ENCODE measurements around the gene STMND1.
"Not testable (repeated sequence)": the region's sequence is repeated elsewhere in the genome, so short reads cannot be mapped to it uniquely, and the experiment has no call there.

Gene STMND1

DNA sequence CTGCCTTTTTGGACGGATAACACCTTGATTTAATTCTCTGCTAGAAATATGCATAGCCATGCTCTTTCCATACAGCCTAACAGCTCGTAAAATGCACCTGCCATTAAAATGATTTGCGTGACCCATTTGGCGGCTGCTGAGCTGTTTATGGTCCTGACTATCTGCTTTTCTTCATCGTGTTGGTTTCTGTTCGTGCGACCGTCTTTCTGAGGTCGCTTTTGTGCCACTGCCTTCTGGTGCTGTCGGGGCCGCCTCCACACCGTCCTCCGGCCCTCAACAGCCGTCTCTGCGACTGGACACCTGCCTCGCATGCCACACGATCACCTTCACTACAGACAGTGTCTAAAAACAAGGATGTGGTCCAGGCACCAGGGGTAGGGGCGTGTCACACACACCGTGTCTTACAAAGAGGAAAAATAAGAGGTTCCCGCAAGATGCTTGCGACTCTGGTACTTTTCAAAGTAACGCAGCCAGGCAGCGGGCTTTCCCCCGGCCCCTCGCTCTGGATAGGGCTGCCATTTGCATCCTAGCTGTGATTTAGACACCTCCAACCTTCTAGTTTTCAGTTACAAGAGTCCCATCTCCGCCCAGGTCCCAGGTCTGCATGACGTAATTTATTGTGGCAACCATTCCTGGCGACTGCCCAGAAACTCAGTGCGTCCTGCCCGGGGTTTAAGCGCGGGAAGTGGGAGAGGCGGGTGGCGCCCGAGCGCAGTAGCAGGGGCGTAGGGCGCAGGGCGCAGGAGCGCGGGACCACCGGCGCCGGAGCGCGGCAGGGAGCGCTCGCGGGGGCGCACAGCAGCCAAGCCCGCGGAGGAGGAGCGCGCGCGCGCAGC, at the start of gene STMND1:
STMND1 (plus strand) TSS at position 629 of the 836 bp plus-strand sequence. CDS start 208 bp downstream, outside the sequence.
- no peak for DNase-seq (ENCODE audit: low read depth, low spot score)

DNA sequence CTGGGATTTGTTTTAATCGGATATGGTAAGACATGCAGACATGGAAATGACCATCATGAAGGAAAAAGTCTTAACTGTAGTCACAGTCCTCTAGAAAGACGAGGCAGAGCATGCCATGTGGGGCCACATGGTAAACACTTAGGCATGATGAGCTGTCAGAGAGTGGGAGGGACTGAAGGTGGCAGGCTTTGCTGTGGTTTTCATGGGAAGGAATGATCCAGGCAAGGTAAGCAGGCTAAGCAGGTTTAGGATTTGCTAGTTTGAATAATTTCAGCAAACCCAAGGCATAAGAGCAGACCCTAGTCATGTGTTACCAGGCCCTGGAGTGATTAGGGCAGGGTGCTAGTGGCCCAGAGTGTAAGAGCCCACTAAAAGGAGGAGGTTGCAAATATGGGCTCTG, 47.2 kb upstream of the STMND1 start:
- DNase-seq (ENCODE audit: low read depth, low spot score), result no peak

DNA sequence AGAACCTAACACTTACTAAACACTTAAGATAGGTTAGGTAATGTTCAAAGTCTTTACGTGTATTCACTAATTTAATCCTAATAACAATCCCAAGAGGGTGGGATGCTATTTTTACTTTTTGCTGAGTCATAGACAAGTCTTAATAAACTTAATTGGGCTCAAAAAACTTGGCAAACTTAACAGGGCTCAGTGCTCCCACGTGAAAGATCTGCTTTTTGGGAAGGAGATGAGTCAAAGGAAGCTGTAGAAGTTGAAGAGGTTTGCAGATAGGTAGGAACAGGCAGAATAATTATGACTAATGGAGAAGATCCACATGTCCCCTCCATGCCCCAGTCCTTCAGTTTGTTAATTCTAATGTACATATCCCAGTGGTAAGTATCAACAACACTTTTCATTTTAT, 44.5 kb upstream of the STMND1 start:
- no peak for DNase-seq (ENCODE audit: low read depth, low spot score)

DNA sequence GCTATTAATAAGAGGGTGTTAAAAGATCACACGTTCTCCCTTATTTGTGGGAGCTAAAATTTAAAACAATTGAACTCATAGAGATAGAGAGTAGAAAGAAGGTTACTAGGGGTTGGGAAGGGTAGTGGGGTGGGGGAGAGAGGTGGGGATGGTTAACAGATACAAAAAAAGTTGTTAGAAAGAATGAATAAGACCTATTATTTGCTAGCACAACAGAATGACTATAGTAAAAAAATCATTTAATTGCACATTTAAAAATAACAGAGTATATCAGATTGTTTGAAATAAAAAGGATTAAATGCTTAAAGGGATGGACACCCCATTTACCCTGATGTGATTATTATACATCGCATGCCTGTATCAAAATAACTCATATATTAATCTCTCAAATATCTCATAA, 43.3 kb upstream of the STMND1 start:
- DNase-seq (ENCODE audit: low read depth, low spot score), result no peak

DNA sequence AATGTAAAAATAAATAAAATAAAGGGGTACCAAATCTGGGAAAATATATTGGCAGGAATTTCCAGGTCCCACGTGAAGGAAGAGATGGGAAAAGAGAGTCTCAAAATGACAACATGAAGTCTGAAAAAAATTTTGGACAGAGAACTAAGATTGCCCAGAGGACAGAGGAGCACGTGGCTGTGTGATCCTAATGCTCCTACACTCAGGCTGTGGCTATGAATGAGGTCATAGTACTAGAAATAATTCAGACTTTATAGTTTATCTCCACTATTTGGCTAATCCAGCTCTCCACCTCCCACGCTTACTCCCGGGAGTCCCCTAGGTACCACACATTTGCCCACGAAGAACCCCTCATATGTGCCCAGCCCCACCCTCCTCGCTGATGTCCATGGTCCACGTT, 42.8 kb upstream of the STMND1 start:
- DNase-seq (ENCODE audit: low read depth, low spot score), result no peak

DNA sequence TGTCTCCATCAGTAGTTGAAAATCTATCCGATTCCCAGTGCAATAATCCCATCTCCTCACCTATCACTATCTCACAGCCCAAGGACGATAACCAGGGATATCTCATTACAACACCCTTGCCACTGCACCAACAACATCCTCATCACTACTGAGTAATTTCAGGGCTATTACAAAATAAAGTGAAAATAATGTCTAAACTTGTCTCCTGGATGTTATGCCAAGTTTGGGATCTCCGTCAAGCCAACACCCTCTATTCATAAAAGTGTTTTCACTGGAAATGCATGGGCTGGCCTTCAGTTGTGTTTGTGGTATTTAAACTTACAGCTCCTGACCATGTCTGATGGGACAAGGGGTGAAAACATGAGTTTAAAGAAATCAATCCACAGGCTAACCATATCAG, 42.0 kb upstream of the STMND1 start:
- no peak for DNase-seq (ENCODE audit: low read depth, low spot score)

DNA sequence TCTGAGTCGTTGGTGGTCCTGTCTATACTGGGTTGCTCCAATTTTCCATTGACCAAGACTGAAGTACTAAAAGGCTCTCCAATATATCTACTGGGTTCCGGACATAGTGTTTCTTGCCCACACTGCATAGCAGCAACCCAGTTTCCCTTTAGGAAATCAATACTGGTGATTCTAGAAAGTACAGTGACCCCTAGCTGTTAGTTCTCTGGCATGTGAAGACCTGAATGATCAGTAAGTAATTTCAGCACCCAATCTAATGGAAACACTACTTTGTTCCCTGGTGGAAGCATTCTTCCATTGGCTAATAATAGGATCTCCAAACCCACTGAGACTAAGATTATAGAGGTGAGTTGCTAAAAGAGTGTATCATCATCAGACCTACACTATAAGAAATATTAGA, 40.8 kb upstream of the STMND1 start:
- DNase-seq (ENCODE audit: low read depth, low spot score), result no peak

DNA sequence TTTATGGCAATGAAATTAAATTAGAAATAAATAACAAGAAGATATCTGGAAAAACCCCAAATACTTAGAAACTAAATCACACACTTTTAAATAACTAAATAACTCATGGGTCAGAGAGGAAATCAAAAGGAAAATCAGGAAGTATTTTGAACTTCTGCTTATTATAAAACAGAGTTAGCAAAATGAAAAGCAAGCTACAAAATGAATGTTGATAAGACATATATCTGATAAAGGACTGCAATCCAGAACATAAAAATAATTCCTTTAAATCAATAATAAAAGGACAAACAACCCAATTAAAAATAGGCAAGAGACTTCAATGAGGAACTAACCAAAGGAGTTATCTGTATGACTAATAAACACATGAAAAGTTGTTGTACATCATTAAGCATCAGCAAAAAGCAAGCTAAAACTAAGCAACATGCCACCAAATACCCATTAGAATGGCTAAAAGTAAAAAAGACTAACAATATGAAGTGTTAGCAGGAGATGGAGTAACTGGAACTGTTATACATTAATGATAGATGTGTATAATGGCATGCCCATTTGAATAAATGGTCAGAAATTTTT, 38.9 kb upstream of the STMND1 start:
- no peak for DNase-seq (ENCODE audit: low read depth, low spot score)

DNA sequence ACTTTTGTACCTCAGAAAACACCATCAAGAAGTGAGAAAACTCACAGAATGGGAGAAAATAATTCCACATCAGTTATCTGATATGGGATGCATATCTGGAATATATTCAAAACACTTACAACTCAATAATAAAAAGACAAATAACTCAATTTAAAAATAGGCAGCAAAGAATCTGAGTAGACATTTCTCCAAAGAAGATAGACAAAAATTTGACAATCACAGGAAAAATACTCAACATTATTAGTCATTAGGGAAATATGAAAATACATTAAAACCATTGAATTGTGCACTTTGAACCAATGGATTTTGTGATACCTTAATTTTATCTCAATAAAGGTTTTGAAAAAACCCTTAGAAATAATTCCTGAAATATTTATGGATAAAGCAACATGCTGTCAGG, 36.9 kb upstream of the STMND1 start:
- no peak for DNase-seq (ENCODE audit: low read depth, low spot score)

DNA sequence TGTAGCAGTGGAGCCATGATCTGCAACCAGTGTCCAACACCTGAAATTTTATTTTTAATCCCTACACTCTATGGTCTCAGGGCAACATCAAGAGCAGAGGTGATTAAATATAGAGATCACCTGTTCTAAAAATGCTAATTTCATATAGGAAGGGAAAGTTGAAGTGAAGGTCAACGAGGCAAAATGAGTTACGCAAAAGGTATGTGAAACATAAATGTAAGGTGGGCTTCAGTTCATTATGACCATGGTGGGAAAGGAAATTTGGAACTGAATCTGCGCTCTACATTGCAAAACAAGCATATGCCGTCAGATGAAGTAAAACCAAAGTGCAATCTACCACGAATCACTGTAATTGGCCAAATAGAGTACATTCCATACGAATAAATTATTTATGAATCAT, 35.2 kb upstream of the STMND1 start:
- no peak for DNase-seq (ENCODE audit: low read depth, low spot score)

DNA sequence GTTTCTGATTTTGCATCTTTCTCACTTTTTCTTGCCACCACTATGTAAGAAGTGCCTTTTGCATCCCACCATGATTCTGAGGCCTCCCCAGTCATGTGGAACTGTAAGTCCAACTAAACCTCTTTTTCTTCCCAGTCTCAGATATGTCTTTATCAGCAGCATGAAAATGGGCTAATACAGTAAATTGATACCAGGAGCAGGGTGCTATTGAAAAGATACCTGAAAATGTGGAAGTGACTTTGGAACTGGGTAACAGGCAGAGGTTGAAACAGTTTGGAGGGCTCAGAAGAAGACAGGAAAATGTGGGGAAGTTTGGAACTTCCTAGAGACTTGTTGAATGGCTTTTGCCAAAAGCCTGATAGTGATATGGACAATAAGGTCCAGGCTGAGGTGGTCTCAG, 32.9 kb upstream of the STMND1 start:
- DNase-seq (ENCODE audit: low read depth, low spot score), result not testable (repeated sequence)

DNA sequence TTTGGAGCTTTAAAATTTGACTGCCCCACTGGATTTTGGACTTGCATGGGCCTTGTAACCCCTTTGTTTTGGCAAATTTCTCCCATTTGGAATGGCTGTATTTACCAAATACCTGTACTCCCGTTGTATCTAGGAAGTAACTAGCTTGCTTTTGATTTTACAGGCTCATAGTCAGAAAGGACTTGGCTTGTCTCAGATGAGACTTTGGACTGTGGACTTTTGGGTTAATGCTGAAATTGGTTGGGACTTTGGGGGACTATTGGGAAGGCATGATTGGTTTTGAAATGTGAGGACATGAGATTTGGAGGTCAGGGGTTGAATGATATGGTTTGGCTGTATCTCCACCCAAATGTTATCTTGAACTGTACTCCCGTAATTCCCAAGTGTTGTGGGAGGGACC, 31.4 kb upstream of the STMND1 start:
- not testable (repeated sequence) for DNase-seq (ENCODE audit: low read depth, low spot score)

DNA sequence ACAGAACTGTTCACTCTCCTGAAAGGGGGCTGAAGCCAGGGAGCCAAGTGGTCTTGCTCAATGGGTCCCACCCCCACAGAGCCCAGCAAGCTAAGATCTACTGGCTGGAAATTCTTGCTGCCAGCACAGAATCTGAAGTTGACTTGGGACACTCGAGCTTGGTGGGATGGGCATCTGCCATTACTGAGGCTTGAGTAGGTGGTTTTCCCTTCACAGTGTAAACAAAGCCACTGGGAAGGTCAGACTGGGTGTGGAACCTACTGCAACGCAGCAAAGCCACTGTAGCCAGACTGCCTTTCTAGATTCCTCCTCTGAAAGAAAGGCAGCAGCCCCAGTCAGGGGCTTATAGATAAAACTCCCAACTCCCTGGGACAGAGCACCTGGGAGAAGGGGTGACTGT, 28.3 kb upstream of the STMND1 start:
- not testable (repeated sequence) for DNase-seq (ENCODE audit: low read depth, low spot score)

DNA sequence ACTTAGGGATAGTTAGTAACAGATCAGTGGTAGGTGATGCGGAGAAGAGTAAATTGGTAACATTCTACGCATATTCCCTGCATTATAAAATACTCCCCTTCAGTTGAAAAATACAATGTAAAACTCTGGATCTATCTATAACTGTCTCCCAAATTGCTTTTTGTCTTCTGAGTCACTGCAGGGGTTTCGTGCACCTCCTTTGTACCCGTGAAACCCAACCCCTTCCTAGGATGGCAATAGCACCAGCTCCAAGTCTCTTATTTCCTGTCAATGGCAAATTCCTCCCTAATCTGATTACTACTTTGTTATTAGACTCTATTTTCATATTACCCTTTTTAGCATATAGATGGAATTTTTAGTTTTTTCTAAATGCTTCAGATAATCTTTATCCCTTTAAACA, 20.6 kb upstream of the STMND1 start:
- no peak for DNase-seq (ENCODE audit: low read depth, low spot score)

DNA sequence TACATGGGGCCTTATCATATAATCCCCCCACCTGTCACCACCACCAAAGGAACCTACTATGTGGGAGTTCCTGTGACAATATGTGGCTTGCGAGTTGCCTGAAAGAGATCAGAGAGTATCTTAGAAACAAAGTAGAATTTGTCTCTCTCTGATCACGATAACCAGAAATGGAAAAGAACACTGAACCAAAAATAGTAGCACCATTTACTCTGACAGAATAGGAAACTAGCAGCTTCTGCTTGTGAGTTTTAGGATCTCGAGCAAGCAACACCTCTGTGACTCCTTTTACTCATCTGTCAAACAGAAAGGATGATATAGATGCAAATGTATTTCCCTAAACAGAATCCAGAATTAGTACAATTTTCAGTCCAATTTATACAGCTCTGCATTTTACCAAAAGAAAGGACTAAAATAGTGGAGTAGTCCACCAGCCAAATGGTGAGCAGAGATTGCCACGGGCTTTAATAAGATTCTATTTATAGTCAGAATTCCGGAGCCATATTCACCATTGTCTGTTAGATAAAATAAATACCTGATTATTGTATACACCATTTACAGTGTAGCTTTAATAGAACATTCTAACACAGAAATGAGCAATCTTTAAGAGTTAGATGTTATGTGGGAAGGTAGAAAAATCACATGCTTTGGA, 19.9 kb upstream of the STMND1 start:
- no peak for DNase-seq (ENCODE audit: low read depth, low spot score)

DNA sequence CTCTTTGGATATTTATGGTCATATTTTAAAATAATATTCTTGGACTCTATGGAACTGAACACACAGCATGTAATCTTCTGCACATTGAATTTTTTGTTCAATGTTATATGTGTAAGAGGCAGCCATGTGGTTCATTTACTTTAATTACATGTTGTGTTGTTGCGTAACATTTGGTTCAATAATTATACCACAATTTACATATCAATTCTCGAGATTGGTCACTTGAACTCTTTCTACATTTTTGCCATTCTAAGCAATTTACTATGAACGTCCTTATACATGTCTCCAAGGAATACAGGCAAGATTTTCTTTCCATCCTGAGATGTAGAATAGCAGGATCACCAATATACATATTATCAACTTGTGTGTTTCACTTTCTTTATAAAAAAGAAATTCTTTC, 18.5 kb upstream of the STMND1 start:
- DNase-seq (ENCODE audit: low read depth, low spot score), result no peak

DNA sequence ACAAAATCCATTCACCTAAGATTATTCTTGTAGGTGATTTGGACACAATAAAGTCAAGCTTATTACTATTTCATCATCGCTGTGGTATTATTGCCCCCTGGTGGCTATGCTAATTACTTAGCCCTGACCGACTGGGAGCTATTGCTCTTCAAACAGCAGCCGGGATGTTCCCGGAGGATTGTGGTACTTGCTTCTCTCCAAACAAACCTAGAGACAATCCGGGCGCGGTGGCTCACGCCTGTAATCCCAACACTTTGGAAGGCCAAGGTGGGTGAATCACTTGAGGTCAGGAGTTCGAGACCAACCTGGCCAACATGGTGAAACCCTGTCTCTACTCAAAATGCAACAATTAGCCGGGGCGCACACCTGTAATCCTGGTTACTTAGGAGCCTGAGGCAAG, 15.4 kb upstream of the STMND1 start:
- peak; percentile 7 for DNase-seq (ENCODE audit: low read depth, low spot score)

DNA sequence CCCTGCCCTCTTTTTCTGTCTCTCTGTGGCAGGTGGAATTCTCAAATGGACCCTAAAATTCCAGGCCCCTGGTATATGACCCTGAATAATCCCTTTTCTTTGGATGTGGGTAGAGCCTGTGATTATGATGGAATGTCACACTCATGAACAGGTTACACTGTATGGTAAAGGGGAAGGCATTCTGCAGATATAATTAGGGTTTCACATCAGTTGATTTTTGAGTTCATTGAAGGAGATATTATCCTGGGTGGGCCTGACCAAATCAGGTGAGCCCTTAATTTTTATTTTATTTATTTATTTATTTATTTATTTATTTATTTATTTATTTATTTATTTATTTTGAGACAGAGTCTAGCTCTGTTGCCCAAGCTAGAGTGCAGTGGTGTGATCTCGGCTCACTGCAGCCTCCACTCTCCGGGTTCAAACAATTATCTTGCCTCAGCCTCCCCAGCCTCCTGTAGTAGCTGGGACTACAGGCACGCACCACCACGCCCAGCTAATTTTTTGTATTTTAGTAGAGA, 13.7 kb upstream of the STMND1 start:
- no peak for DNase-seq (ENCODE audit: low read depth, low spot score)

DNA sequence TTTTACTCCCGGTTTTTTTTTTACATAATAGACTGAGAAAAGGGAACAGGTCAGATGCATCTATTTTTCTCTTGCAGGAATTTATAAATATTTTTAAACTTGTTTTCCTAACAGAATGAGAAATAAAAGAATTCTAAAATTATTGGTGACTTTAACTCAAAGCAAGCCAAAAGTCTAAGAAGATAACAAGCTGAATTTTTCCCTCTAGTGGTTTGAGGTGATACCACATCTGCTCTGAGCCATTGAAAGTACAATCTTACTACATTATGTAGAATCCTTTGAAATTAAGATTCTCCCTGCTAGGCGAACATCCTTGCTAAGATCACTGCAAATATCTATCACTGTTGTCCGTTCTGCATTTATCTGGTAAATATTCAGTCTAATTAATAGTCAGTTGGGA, 10.7 kb upstream of the STMND1 start:
- no peak for DNase-seq (ENCODE audit: low read depth, low spot score)

DNA sequence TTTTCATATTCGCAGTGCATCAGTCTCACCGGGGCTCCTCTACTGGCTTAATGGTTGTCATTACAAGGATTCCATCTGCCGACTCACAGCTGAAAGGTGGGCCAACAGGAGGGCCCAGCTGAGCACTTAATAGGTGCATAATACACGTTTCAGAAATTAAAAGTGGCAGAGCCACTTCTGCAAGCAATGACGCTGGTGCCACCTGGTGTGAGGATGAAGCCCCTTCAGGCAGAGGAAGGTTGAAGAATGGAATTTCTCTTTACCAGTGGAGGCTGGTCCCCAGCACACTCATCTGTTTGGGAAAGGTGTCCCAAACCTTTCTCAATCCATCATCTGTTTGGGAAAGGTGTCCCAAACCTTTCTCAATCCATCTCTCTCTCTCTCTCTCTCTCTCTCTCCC, 8.2 kb upstream of the STMND1 start:
- no peak for DNase-seq (ENCODE audit: low read depth, low spot score)

DNA sequence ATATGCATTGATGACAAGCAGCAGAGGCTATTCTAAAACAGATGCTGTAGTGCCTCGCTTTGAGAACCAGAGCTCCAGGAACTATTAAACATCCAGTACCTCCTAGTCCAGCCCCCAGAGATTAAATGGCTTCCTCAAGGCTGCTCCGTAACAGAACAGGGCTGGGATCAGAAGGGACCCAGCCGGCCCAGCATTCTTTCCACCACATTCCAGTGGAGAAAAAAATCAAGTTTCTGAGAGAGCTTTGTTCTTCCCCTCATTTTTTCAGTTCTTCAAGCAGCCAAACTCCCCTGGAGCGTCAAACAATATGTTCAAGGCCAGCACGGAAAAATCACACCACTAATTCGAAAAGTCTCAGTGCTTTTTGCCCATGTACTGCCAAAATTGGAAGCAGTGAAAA, 5.8 kb upstream of the STMND1 start:
- no peak for DNase-seq (ENCODE audit: low read depth, low spot score)

DNA sequence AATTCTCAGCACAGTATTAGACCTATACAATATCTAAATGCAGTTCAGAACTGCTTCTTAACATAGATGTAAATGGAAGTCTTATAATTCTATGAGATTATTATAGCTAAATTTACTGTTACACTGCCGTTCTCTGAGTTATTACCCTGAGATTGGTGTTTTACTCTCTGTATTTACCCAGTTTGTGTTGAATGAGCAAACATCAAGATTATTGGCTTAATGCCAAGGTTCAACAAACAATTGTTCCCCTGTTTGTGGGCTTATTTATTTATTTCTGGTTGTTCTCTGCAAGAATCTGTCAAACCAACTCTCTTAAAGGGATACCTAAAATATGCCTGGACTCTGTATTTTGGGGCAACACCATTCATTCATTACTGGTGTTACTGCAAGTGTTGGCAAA, 5.2 kb upstream of the STMND1 start:
- DNase-seq (ENCODE audit: low read depth, low spot score), result no peak

DNA sequence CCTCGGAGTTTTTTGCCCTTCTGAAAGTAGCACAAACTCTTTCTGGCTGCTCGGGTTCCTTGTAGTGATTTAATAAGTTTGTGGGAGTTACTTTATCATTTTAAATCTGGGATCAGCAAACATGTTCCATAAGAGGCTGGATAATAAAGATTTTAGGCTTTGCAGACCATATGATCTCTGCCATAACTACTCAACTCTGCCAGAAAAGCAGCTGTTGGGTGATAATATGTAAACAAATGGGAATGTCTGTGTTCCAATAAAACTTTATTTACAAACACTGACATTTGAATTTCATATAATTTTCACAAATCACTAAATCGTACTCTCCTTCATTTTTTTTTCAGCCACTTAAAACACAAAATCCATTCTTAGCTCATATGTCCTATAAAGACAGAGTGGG, 3.9 kb upstream of the STMND1 start:
- no peak for DNase-seq (ENCODE audit: low read depth, low spot score)
